ENCODE measurements around the gene TRPM2.

DNA sequence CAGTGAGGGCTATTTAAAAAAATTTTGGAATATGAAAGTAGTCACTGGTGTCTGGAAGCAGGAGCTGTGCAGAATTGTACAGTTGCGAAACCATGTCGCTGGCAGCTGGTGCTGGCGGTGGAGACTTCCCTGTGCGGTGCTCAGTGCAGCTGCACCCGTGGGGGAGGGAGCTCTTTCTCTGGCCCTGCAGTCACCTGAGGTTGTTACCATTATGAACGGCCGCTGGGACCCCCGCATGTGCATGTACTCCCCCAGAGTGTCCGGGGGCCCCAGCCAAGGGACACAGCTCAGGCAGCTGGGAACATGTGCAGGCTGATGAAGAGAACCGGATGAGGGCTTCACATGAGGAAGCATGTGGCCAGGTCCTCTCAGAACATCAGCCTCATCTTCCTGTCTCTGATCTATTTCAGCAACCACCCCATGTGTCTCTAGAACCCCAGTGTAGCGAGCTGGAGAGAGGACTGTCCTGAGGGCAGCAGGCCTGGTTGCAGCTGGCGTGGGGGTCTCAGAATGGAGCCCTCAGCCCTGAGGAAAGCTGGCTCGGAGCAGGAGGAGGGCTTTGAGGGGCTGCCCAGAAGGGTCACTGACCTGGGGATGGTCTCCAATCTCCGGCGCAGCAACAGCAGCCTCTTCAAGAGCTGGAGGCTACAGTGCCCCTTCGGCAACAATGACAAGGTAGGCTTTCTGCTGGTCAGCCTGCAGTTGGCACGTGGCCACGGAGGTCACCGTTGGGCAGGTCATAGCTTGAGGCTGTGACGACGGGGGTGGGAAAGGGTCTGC lies at the start of gene TRPM2:
- no peak for TF ChIP-seq CTCF (IDR thresholded peaks at IDR 0.05)
- TF ChIP-seq POLR2A (IDR thresholded peaks at IDR 0.05): no peak
